ENCODE results near the gene SVIL. TPM values are rescaled to one million over a fixed set of nuclear protein-coding genes. Genes with fewer than 3 reads are reported as not detected.
"Not testable (repeated sequence)": the region's sequence is repeated elsewhere in the genome, so short reads cannot be mapped to it uniquely, and the experiment has no call there.

SVIL gene
- total RNA-seq, 1 donor from 2014 or later, result 118 TPM

GRCh38 chr10:29553544-29554250 is 81.1 kb downstream of the SVIL start:
- Histone ChIP-seq H3K9me3 (no peaks in the 10 kb centered on the region), H3K36me3 (peaks cover 44% of the 10 kb centered on the region), H3K4me3 (no peak overlapping the region), H3K27ac (no peak overlapping the region), H3K4me1 (no peaks in the 10 kb centered on the region), H3K27me3 (ENCODE audit: low read depth) (no peaks in the 10 kb centered on the region)
- ATAC-seq (no peak), DNase-seq (no peak)
- intact Hi-C loops (cut with DNase I), result no loop called here
- TF ChIP-seq, protein P1, sequence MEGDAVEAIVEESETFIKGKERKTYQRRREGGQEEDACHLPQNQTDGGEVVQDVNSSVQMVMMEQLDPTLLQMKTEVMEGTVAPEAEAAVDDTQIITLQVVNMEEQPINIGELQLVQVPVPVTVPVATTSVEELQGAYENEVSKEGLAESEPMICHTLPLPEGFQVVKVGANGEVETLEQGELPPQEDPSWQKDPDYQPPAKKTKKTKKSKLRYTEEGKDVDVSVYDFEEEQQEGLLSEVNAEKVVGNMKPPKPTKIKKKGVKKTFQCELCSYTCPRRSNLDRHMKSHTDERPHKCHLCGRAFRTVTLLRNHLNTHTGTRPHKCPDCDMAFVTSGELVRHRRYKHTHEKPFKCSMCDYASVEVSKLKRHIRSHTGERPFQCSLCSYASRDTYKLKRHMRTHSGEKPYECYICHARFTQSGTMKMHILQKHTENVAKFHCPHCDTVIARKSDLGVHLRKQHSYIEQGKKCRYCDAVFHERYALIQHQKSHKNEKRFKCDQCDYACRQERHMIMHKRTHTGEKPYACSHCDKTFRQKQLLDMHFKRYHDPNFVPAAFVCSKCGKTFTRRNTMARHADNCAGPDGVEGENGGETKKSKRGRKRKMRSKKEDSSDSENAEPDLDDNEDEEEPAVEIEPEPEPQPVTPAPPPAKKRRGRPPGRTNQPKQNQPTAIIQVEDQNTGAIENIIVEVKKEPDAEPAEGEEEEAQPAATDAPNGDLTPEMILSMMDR (IDR thresholded peaks at IDR 0.05), result no peak

DNA sequence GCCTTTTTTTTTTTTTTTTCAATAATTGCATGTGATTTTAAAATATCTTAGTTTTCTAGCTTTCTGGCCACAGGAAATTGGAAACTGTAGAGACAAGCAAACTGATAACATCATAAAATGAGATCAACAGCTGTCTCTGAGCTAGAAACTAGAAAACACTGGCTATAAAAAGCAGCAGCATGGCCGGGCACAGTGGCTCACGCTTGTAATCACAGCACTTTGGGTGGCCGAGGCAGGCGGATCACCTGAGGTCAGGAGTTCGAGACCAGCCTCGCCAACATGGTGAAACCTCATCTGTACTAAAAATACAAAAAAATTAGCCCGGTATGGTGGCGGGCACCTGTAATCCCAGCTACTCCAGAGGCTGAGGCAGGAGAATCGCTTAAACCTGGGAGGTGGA is 81.7 kb downstream of the SVIL start:
- DNase-seq; H3K9me3 ChIP-seq; H3K27me3 ChIP-seq (ENCODE audit: low read depth); H3K27ac ChIP-seq; H3K4me3 ChIP-seq; H3K4me1 ChIP-seq; ATAC-seq; intact Hi-C loops (cut with DNase I): not testable (repeated sequence)
- H3K36me3 ChIP-seq, result peaks cover 49% of the 10 kb centered on the region

GRCh38 chr10:29549493-29549892 is 85.3 kb downstream of the SVIL start:
- H3K27me3 ChIP-seq (ENCODE audit: low read depth); H3K27ac ChIP-seq; ATAC-seq; H3K4me1 ChIP-seq; DNase-seq; H3K4me3 ChIP-seq; H3K9me3 ChIP-seq; intact Hi-C loops (cut with DNase I): not testable (repeated sequence)
- H3K36me3 ChIP-seq, result peaks cover 46% of the 10 kb centered on the region

DNA sequence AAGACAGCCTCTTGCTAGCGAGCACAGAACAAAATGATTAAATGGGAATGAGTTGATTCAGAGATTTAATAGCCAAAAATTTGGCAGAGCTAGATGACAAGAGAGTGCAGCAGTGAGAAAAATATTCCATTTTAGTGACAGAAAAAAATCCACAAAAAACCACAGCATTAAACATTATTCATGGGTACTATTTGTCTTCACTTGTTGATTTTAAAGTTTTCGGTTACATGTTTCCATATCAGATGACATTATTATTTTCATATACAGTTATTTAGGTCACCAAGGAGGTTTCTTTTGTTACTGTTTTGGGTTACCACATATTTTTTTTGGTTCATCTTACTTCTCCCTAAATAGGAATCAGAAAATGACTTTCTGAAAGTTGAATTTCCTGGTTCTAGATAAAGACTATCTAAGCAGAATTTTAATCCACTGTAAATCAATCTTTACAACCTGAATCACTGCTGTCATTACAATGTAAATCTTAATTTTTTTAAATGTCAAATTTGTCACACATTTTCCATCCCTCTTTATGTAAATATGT is 87.9 kb downstream of the SVIL start:
- Histone ChIP-seq H3K4me1 (no peaks in the 10 kb centered on the region), H3K27ac (no peak overlapping the region), H3K9me3 (no peaks in the 10 kb centered on the region), H3K4me3 (no peak overlapping the region), H3K36me3 (peaks cover 25% of the 10 kb centered on the region), H3K27me3 (ENCODE audit: low read depth) (no peaks in the 10 kb centered on the region)
- TF ChIP-seq, protein P1 (IDR thresholded peaks at IDR 0.05), result no peak
- DNase-seq, result no peak
- ATAC-seq, result no peak
- intact Hi-C loops (cut with DNase I), result no loop called here

- intact Hi-C loops (cut with DNase I), result no loop called here
- TF ChIP-seq, protein P1 (IDR thresholded peaks at IDR 0.05), result no peak
- no peaks in the 10 kb centered on the region for H3K27me3 ChIP-seq (ENCODE audit: low read depth)
- H3K27ac ChIP-seq, result no peak overlapping the region
- no peaks in the 10 kb centered on the region for H3K9me3 ChIP-seq
- H3K4me3 ChIP-seq, result no peak overlapping the region
- DNase-seq, result no peak
- ATAC-seq, result no peak
- peaks cover 20% of the 10 kb centered on the region for H3K36me3 ChIP-seq
- H3K4me1 ChIP-seq, result no peaks in the 10 kb centered on the region
These were observed 89.6 kb downstream of the SVIL start for GRCh38 chr10:29545122-29545521.

GRCh38 chr10:29543715-29544114 is 91.1 kb downstream of the SVIL start:
- Histone ChIP-seq H3K27me3 (ENCODE audit: low read depth) (no peaks in the 10 kb centered on the region), H3K27ac (no peak overlapping the region), H3K4me1 (no peaks in the 10 kb centered on the region), H3K4me3 (no peak overlapping the region), H3K36me3 (peaks cover 24% of the 10 kb centered on the region), H3K9me3 (no peaks in the 10 kb centered on the region)
- TF ChIP-seq, protein P1 (IDR thresholded peaks at IDR 0.05), result no peak
- no peak for DNase-seq
- intact Hi-C loops (cut with DNase I), result no loop called here
- no peak for ATAC-seq

Measured in lower lobe of right lung (tissue), 2 donors.